Measurements from ENCODE around the gene DEFB128.

DEFB128 gene
- long read RNA-seq, result 0 reads

GRCh38 chr20:189611-190010 lies at the start of gene DEFB128:
TSS of gene DEFB128 (minus strand) at chr20:189711. CDS start at chr20:189623, 88 bp downstream.
- no peak within 1 kb of the TSS for H3K4me3 ChIP-seq (replicated peaks; ENCODE audit: insufficient read depth, low read length)
- no peak for DNase-seq (ENCODE audit: low read depth in 1 of 2, low spot score in 1 of 2)
- no peak within 1 kb of the TSS for H3K27ac ChIP-seq (replicated peaks)
- H3K27me3 ChIP-seq (ENCODE audit: insufficient read depth, poor library complexity, severe bottlenecking), result no peaks in the 10 kb centered on the region
- TF ChIP-seq SPI1 (IDR thresholded peaks at IDR 0.05; ENCODE audit: borderline replicate concordance, low read depth) (no peak), GABPA (IDR thresholded peaks at IDR 0.05; ENCODE audit: low read depth) (no peak), POLR2AphosphoS5 (IDR thresholded peaks at IDR 0.05; ENCODE audit: low read depth) (no peak), REST (IDR thresholded peaks at IDR 0.05; ENCODE audit: insufficient replicate concordance, low read depth) (no peak)
- TF ChIP-seq, protein P1, sequence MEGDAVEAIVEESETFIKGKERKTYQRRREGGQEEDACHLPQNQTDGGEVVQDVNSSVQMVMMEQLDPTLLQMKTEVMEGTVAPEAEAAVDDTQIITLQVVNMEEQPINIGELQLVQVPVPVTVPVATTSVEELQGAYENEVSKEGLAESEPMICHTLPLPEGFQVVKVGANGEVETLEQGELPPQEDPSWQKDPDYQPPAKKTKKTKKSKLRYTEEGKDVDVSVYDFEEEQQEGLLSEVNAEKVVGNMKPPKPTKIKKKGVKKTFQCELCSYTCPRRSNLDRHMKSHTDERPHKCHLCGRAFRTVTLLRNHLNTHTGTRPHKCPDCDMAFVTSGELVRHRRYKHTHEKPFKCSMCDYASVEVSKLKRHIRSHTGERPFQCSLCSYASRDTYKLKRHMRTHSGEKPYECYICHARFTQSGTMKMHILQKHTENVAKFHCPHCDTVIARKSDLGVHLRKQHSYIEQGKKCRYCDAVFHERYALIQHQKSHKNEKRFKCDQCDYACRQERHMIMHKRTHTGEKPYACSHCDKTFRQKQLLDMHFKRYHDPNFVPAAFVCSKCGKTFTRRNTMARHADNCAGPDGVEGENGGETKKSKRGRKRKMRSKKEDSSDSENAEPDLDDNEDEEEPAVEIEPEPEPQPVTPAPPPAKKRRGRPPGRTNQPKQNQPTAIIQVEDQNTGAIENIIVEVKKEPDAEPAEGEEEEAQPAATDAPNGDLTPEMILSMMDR (IDR thresholded peaks at IDR 0.05; ENCODE audit: insufficient read depth, low read length), result no peak

DNA sequence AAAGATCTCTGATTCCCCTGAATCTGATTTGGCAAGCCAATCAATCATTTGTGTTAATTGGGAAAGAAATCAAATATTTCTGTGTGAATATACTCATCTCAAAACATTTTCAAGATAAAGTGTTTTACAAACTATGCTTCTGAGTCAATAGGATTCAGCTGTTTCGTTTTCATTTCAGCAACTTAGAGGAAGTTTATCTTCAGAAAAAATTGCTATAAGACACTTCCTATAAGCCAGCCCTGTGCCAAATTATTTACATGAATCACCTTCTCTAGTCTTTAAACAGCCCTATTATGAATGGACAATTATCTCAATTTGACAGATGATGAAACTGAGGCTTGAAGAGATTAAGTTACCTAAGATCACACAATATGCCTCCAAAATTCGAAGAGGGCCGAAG lies 48.4 kb upstream of the DEFB128 start:
- H3K27me3 ChIP-seq (ENCODE audit: insufficient read depth, poor library complexity, severe bottlenecking), result no peaks in the 10 kb centered on the region
- peak in 1 of 2 experiments; percentile 22 for DNase-seq (ENCODE audit: low read depth in 1 of 2, low spot score in 1 of 2)
- peak overlapping the region; percentile 29 for H3K4me3 ChIP-seq (replicated peaks; ENCODE audit: insufficient read depth, low read length)
- H3K27ac ChIP-seq (replicated peaks), result peak overlapping the region; percentile 39
- TF ChIP-seq, protein P1 (IDR thresholded peaks at IDR 0.05; ENCODE audit: insufficient read depth, low read length), result no peak
- TF ChIP-seq SPI1 (IDR thresholded peaks at IDR 0.05; ENCODE audit: borderline replicate concordance, low read depth) (no peak), POLR2AphosphoS5 (IDR thresholded peaks at IDR 0.05; ENCODE audit: low read depth) (no peak), REST (IDR thresholded peaks at IDR 0.05; ENCODE audit: insufficient replicate concordance, low read depth) (no peak), GABPA (IDR thresholded peaks at IDR 0.05; ENCODE audit: low read depth) (no peak)

- TF ChIP-seq SPI1 (IDR thresholded peaks at IDR 0.05; ENCODE audit: borderline replicate concordance, low read depth), result peak; percentile 94
- TF ChIP-seq REST (IDR thresholded peaks at IDR 0.05; ENCODE audit: insufficient replicate concordance, low read depth), result no peak
- peak; percentile 49 to 82 for DNase-seq (ENCODE audit: low read depth in 1 of 2, low spot score in 1 of 2)
- Histone ChIP-seq H3K27me3 (ENCODE audit: insufficient read depth, poor library complexity, severe bottlenecking) (no peaks in the 10 kb centered on the region), H3K27ac (replicated peaks) (peak overlapping the region; percentile 39), H3K4me3 (replicated peaks; ENCODE audit: insufficient read depth, low read length) (peak overlapping the region; percentile 29)
These were observed 48.0 kb upstream of the DEFB128 start for GRCh38 chr20:237489-237888.

Measured in HL-60 (cell line).